ENCODE results near the gene HNRNPA3. TPM values are rescaled to one million over a fixed set of nuclear protein-coding genes. Genes with fewer than 3 reads are reported as not detected.
A peak's percentile ranks its signal among the peaks of the same experiment; 100 is the strongest.

The HNRNPA3 gene
- total and polyA plus RNA-seq, 2 of the 13 experiments (the other 11 are each of a cell fraction or from before 2014, with no cell fraction given): 73.3 to 97.7 TPM

GRCh38 chr2:177263451-177264208, 51.0 kb downstream of the HNRNPA3 start (continued):
- TF ChIP-seq TRIM24 (CRISPR knock-in tag; IDR thresholded peaks at IDR 0.05): peak; percentile 68; the same call in 1 of the 2 replicates
- TF ChIP-seq CSRNP2 (CRISPR knock-in tag; conservative IDR thresholded peaks at IDR 0.05; ENCODE audit: low read depth): no peak
- peak; percentile 96 for TF ChIP-seq MEF2D (CRISPR knock-in tag; IDR thresholded peaks at IDR 0.05)
- TF ChIP-seq HOXD1 (CRISPR knock-in tag; IDR thresholded peaks at IDR 0.05): peak; percentile 87
- 0 out of 2 replicates have a peak, but pooled peaks have one; percentile 3 for TF ChIP-seq MLXIP (CRISPR knock-in tag; IDR thresholded peaks at IDR 0.05; ENCODE audit: borderline replicate concordance)
- peak; percentile 77 for TF ChIP-seq ZSCAN29 (CRISPR knock-in tag; conservative IDR thresholded peaks at IDR 0.05)
- TF ChIP-seq ZNF790 (CRISPR knock-in tag; IDR thresholded peaks at IDR 0.05; ENCODE audit: borderline replicate concordance): peak; percentile 94; the same call in 1 of the 2 replicates
- 0 out of 2 replicates have a peak, but pooled peaks have one; percentile 60 for TF ChIP-seq FIP1L1 (IDR thresholded peaks at IDR 0.05; ENCODE audit: borderline replicate concordance, insufficient read depth, low read depth, low read length)
- TF ChIP-seq HNF1B (CRISPR knock-in tag; IDR thresholded peaks at IDR 0.05): peak; percentile 95
- TF ChIP-seq ZNF430 (CRISPR knock-in tag; IDR thresholded peaks at IDR 0.05): peak; percentile 91
- peak; percentile 94 for TF ChIP-seq TEAD3 (CRISPR knock-in tag; optimal IDR thresholded peaks at IDR 0.05; ENCODE audit: borderline replicate concordance)
- peak; percentile 60; the same call in 1 of the 2 replicates for TF ChIP-seq NR1H2 (CRISPR knock-in tag; IDR thresholded peaks at IDR 0.05; ENCODE audit: borderline replicate concordance, low read depth)
- peak; percentile 44; the same call in 1 of the 2 replicates for TF ChIP-seq SOX13 (IDR thresholded peaks at IDR 0.05)
- peak; percentile 7 to 89; a peak in 3 of 4 replicates for TF ChIP-seq SOX13 (CRISPR knock-in tag; conservative IDR thresholded peaks at IDR 0.05 in 1 of 2, IDR thresholded peaks at IDR 0.05 in 1 of 2)
- TF ChIP-seq GATA4 (IDR thresholded peaks at IDR 0.05; ENCODE audit: borderline replicate concordance, low read depth): no peak; the same call in 1 of the 2 replicates
- TF ChIP-seq RBM22 (optimal IDR thresholded peaks at IDR 0.05; ENCODE audit: low read length): peak; percentile 97
- TF ChIP-seq BRCA1 (CRISPR knock-in tag; IDR thresholded peaks at IDR 0.05): peak; percentile 92
- peak; percentile 89 for TF ChIP-seq HNF4A (CRISPR knock-in tag; IDR thresholded peaks at IDR 0.05)
- TF ChIP-seq FOXC1 (CRISPR knock-in tag; IDR thresholded peaks at IDR 0.05; ENCODE audit: borderline replicate concordance): peak; percentile 98
- peak; percentile 92; the same call in 1 of the 2 replicates for TF ChIP-seq ZNF614 (CRISPR knock-in tag; IDR thresholded peaks at IDR 0.05; ENCODE audit: borderline replicate concordance)
- no peak for TF ChIP-seq ZNF83 (CRISPR knock-in tag; IDR thresholded peaks at IDR 0.05; ENCODE audit: borderline replicate concordance)
- no peak for TF ChIP-seq GABPA (IDR thresholded peaks at IDR 0.05; ENCODE audit: low read depth, low read length)
- TF ChIP-seq GABPA (CRISPR knock-in tag; IDR thresholded peaks at IDR 0.05; ENCODE audit: low read depth): peak; percentile 64
- TF ChIP-seq ERF (CRISPR knock-in tag; IDR thresholded peaks at IDR 0.05): peak; percentile 96

Measured in HepG2 (cell line).